GM20000 (cell line): Measurements from ENCODE around the gene UNC5B.

Experiments used
- DNase-seq: peaks from one replicate; pipeline ENCODE4 v3.0.0; 2012; ENCODE audit warnings: low spot score
- CTCF ChIP-seq: IDR thresholded peaks from 2 replicates; pipeline ENCODE4 v1.5.1; 2012; ENCODE audit warnings: mild to moderate bottlenecking, control low read depth; ENCODE audit errors: extremely low read depth, missing control alignments

The UNC5B gene

GRCh38 chr10:71212318-71213126 lies at the start of gene UNC5B:
Gene UNC5B (plus strand): TSS chr10:71212570. CDS start chr10:71212986, 416 bp downstream.
- peak; percentile 61 for DNase-seq

GRCh38 chr10:71173466-71173865 lies 38.9 kb upstream of the UNC5B start:
- no peak for TF ChIP-seq CTCF

More at GRCh38 chr10:71212318-71213126, at the start of gene UNC5B:
- TF ChIP-seq CTCF, result no peak

GRCh38 chr10:71176661-71177060 lies 35.7 kb upstream of the UNC5B start:
- DNase-seq, result no peak
- TF ChIP-seq CTCF, result no peak

More at GRCh38 chr10:71173466-71173865, 38.9 kb upstream of the UNC5B start:
- no peak for DNase-seq

GRCh38 chr10:71177651-71178199 lies 34.6 kb upstream of the UNC5B start:
- no peak for DNase-seq
- no peak for TF ChIP-seq CTCF

GRCh38 chr10:71178880-71179279 lies 33.5 kb upstream of the UNC5B start:
- no peak for TF ChIP-seq CTCF
- no peak for DNase-seq

- TF ChIP-seq CTCF, result no peak
- DNase-seq, result no peak
Measured at GRCh38 chr10:71179382-71179781, 33.0 kb upstream of the UNC5B start.

GRCh38 chr10:71184421-71184820 lies 27.9 kb upstream of the UNC5B start:
- no peak for DNase-seq
- TF ChIP-seq CTCF, result no peak
